Gastrocnemius medialis (tissue), 4 donors: Measurements from ENCODE around the gene ADGRG1. TPM values are rescaled to one million over a fixed set of nuclear protein-coding genes. Genes with fewer than 3 reads are reported as not detected.

Source experiments
- ATAC-seq, 2 donors: fragments of 150-250 bp; one replicate each; pipeline ENCODE4 v1.9.1; 2016
- DNase-seq, 2 donors: peaks; one replicate each; pipeline ENCODE4 v3.0.0-alpha.2; 2019
- H3K27ac ChIP-seq, 4 donors: fragments of 200-600 bp; sonication (generic); 1 replicate in 1 of 4; 2 replicates in 3 of 4; pipeline ENCODE4 v1.5.1; 2016 to 2018; ENCODE audit warnings: mild to moderate bottlenecking in 2 of 4, moderate library complexity in 1 of 4
- H3K27me3 ChIP-seq, 3 donors: fragments of 200-600 bp; sonication (generic) in 2 of 3; 1 replicate in 1 of 3; 2 replicates in 2 of 3; pipeline versions ENCODE4 v1.5.1 to v1.6.0; 2016 to 2019; ENCODE audit warnings: mild to moderate bottlenecking in 1 of 3, moderate library complexity in 1 of 3
- H3K36me3 ChIP-seq, 2 donors: fragments of 200-600 bp; sonication (generic) in 1 of 2; one replicate each; pipeline ENCODE4 v1.5.1; 2017 to 2018
- H3K4me1 ChIP-seq, 2 donors: fragments of 200-600 bp; sonication (generic) in 1 of 2; one replicate each; pipeline ENCODE4 v1.5.1; 2016 to 2017; ENCODE audit warnings: mild to moderate bottlenecking in 2 of 2
- H3K4me3 ChIP-seq, 4 donors: fragments of 200-600 bp; sonication (generic) in 3 of 4; 1 replicate in 1 of 4; 2 replicates in 3 of 4; pipeline ENCODE4 v1.5.1; 2016 to 2019; ENCODE audit warnings: mild to moderate bottlenecking in 2 of 4
- H3K9me3 ChIP-seq, 3 donors: fragments of 200-600 bp; sonication (generic) in 2 of 3; 1 replicate in 1 of 3; 2 replicates in 2 of 3; pipeline ENCODE4 v1.5.1; 2016 to 2019
- CTCF ChIP-seq, 5 experiments: fragments of 450-650 bp in 3 of 5; fragments of 200-600 bp in 2 of 5; sonication (generic) in 2 of 5; IDR thresholded peaks in 4 of 5; conservative IDR thresholded peaks in 1 of 5; 1 replicate in 4 of 5; 2 replicates in 1 of 5; pipeline ENCODE4 v1.5.1; 2016 to 2019; ENCODE audit warnings: antibody characterized with exemption in 5 of 5, mild to moderate bottlenecking in 3 of 5, moderate library complexity in 3 of 5
- POLR2A ChIP-seq, 2 donors: fragments of 450-650 bp; IDR thresholded peaks; one replicate each; pipeline ENCODE4 v1.6.1; 2017; ENCODE audit warnings: antibody characterized with exemption in 2 of 2, mild to moderate bottlenecking in 2 of 2, moderate library complexity in 2 of 2
- in situ Hi-C, 4 donors: fragments of 200-750 bp; cut with MboI; loops; one replicate each; pipeline versions ENCODE4 v1.15.0 to v1.8.0; 2017; ENCODE audit warnings: low sequenced_read_pairs in 4 of 4
- intact Hi-C: fragments of 100-400 bp; cut with DNase I; formaldehyde crosslinking; loops from one replicate; pipeline ENCODE4 v1.15.1; 2023; ENCODE audit warnings: low total_unique reads
- total RNA-seq, 4 donors: library from RNA; depleted of rRNA; stranded (reverse); fragments of >200 nt; gene quantifications; one replicate each; pipeline versions ENCODE4 v1.1.0 to v1.2.3, GENCODE V29; 2016

Gene ADGRG1
- total RNA-seq, 4 donors from 2014 or later: 9.8 to 14.6 (median 13.3) TPM

GRCh38 chr16:57607676-57608461 lies 20.6 kb upstream of the ADGRG1 start:
- Histone ChIP-seq H3K27me3 (peaks cover 0 to 5% (median 0%) of the 10 kb centered on the region in 3 donors), H3K36me3 (no peaks in the 10 kb centered on the region), H3K4me3 (no peak overlapping the region), H3K9me3 (no peaks in the 10 kb centered on the region), H3K4me1 (peaks cover 0 to 5% of the 10 kb centered on the region in 2 donors), H3K27ac (no peak overlapping the region)
- DNase-seq (no peak), ATAC-seq (no peak)
- TF ChIP-seq POLR2A (IDR thresholded peaks at IDR 0.05) (no peak), CTCF (IDR thresholded peaks at IDR 0.05 in 4 of 5, conservative IDR thresholded peaks at IDR 0.05 in 1 of 5) (no peak)
- in situ Hi-C loops (no loop called here), intact Hi-C loops (no loop called here)

DNA sequence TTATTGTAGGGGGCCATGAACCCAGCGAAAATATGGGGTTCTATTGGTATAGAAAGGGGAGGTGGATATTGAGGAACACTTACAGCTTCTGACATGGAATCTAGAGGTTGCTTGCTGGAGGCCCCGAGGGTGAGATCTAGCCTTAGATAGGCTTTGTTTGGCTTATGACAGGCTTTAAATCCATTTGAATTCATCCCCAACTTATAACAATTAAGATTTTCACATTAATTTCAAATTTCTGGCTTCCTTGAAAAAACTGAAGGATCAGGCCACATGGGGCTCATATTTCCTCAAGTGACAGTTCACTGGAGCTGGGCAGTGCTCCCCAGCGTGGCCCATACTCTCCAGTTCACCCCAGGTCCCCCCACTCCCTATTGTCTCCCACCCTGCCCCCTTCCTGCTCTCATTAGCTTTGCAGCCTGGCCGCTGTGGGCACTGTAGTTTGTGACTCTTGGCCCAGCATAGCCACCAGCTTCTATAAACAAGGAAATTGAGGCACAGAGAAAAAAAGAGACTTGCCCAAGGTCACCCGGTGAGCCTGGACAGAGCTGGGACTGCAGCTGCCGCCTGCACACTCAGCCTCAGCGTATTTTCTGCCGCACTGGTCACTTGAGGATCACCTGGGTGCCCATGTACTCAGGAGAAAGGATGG lies 19.8 kb upstream of the ADGRG1 start:
- Histone ChIP-seq H3K27ac (no peak overlapping the region), H3K4me3 (no peak overlapping the region), H3K36me3 (no peaks in the 10 kb centered on the region), H3K9me3 (no peaks in the 10 kb centered on the region), H3K4me1 (peaks cover 0 to 5% of the 10 kb centered on the region in 2 donors), H3K27me3 (peaks cover 0 to 5% (median 0%) of the 10 kb centered on the region in 3 donors)
- TF ChIP-seq POLR2A (IDR thresholded peaks at IDR 0.05) (no peak), CTCF (IDR thresholded peaks at IDR 0.05 in 4 of 5, conservative IDR thresholded peaks at IDR 0.05 in 1 of 5) (no peak)
- DNase-seq (no peak), ATAC-seq (no peak)
- in situ Hi-C loops (no loop called here), intact Hi-C loops (no loop called here)

- no peak overlapping the region for H3K4me3 ChIP-seq
- no peaks in the 10 kb centered on the region for H3K9me3 ChIP-seq
- ATAC-seq: no peak
- DNase-seq: no peak
- no peaks in the 10 kb centered on the region for H3K27me3 ChIP-seq
- H3K4me1 ChIP-seq: peaks cover 0 to 5% of the 10 kb centered on the region in 2 donors
- in situ Hi-C loops: no loop called here
- TF ChIP-seq POLR2A (IDR thresholded peaks at IDR 0.05) (no peak), CTCF (IDR thresholded peaks at IDR 0.05 in 4 of 5, conservative IDR thresholded peaks at IDR 0.05 in 1 of 5) (no peak)
- H3K36me3 ChIP-seq: no peaks in the 10 kb centered on the region
- H3K27ac ChIP-seq: no peak overlapping the region
- intact Hi-C loops: no loop called here
Observed at GRCh38 chr16:57609541-57610401, 18.7 kb upstream of the ADGRG1 start.

DNA sequence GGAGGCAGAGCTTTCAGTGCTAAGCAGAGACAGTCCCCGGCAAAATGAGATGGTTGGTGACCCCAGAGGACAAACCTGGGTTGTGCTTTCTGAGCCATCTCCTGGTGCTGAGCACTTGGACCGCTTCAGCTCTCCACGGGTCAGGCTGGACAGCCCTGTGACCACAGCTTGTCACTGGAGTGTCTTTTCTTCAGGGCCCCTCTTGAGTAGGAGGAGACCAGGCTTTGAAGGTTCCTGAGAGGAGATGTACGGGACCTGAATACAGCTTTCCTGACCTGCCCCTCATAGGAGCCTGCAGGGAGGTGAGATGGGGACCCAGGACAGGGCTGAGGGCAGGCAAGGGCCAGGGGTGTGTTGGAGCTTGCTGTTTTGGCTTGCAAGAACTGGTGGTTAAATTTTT lies 17.8 kb upstream of the ADGRG1 start:
- TF ChIP-seq POLR2A (IDR thresholded peaks at IDR 0.05): no peak
- no peak for TF ChIP-seq CTCF (IDR thresholded peaks at IDR 0.05 in 4 of 5, conservative IDR thresholded peaks at IDR 0.05 in 1 of 5)
- H3K27ac ChIP-seq: no peak overlapping the region
- H3K9me3 ChIP-seq: no peaks in the 10 kb centered on the region
- H3K36me3 ChIP-seq: no peaks in the 10 kb centered on the region
- DNase-seq (no peak), ATAC-seq (no peak)
- no peak overlapping the region for H3K4me3 ChIP-seq
- intact Hi-C loops (no loop called here), in situ Hi-C loops (no loop called here)
- peaks cover 0 to 5% of the 10 kb centered on the region in 2 donors for H3K4me1 ChIP-seq
- no peaks in the 10 kb centered on the region for H3K27me3 ChIP-seq
